Activated naive CD4-positive, alpha-beta T cell treated with anti-CD3 and anti-CD28 coated beads, Interleukin-2, amount 50 U/mL, for 72 hours (primary cell): ENCODE measurements around the gene C11orf91. TPM values are rescaled to one million over a fixed set of nuclear protein-coding genes. Genes with fewer than 3 reads are reported as not detected.
"Not testable (repeated sequence)": the region's sequence is repeated elsewhere in the genome, so short reads cannot be mapped to it uniquely, and the experiment has no call there.

Source experiments
- ATAC-seq, 2 donors: fragments of 150-1000 bp; cut with Tn5 transposase; 2 replicates each; pipeline ENCODE4 v1.10.0; 2021; ENCODE audit warnings: mild to moderate bottlenecking in 2 of 2, moderate library complexity in 2 of 2
- DNase-seq, 2 donors: peaks; one replicate each; pipeline ENCODE4 v3.0.0; 2021 to 2022; ENCODE audit warnings: low spot score in 2 of 2
- H3K27ac Mint-ChIP-seq, 2 donors: one replicate each; pipeline ENCODE4 v1.8.0; 2022; ENCODE audit warnings: mild to moderate bottlenecking in 2 of 2, mixed read lengths in 2 of 2
- H3K36me3 Mint-ChIP-seq, 2 donors: one replicate each; pipeline ENCODE4 v1.8.0; 2022; ENCODE audit warnings: mixed read lengths in 2 of 2
- H3K9me3 Mint-ChIP-seq, 2 donors: one replicate each; pipeline ENCODE4 v1.8.0; 2022; ENCODE audit warnings: mixed read lengths in 2 of 2
- total RNA-seq, 2 donors: library from RNA; stranded (reverse); gene quantifications; one replicate each; pipeline ENCODE4 v1.2.3, GENCODE V29; 2022

C11orf91 gene
- total RNA-seq, 2 donors from 2014 or later: not detected

- ATAC-seq (no peak), DNase-seq (no peak)
- no peak overlapping the region for H3K27ac Mint-ChIP-seq
- no peaks in the 10 kb centered on the region for H3K9me3 Mint-ChIP-seq
- no peaks in the 10 kb centered on the region for H3K36me3 Mint-ChIP-seq
These were observed 32.7 kb downstream of the C11orf91 start for GRCh38 chr11:33667819-33668467.

GRCh38 chr11:33665350-33666106 lies 35.1 kb downstream of the C11orf91 start:
- no peaks in the 10 kb centered on the region for H3K36me3 Mint-ChIP-seq
- no peak for ATAC-seq
- H3K9me3 Mint-ChIP-seq: no peaks in the 10 kb centered on the region
- DNase-seq: no peak
- no peak overlapping the region for H3K27ac Mint-ChIP-seq

- Mint-ChIP-seq H3K9me3 (no peaks in the 10 kb centered on the region), H3K36me3 (no peaks in the 10 kb centered on the region), H3K27ac (no peak overlapping the region)
- DNase-seq: no peak
- no peak for ATAC-seq
These were observed 35.8 kb downstream of the C11orf91 start for GRCh38 chr11:33664827-33665226.

GRCh38 chr11:33664166-33664565 lies 36.5 kb downstream of the C11orf91 start:
- H3K27ac Mint-ChIP-seq: no peak overlapping the region
- ATAC-seq (no peak), DNase-seq (no peak)
- no peaks in the 10 kb centered on the region for H3K9me3 Mint-ChIP-seq
- H3K36me3 Mint-ChIP-seq: no peaks in the 10 kb centered on the region

- H3K9me3 Mint-ChIP-seq: no peaks in the 10 kb centered on the region
- no peak overlapping the region for H3K27ac Mint-ChIP-seq
- no peaks in the 10 kb centered on the region for H3K36me3 Mint-ChIP-seq
- no peak for DNase-seq
- ATAC-seq: no peak
These were observed 37.5 kb downstream of the C11orf91 start for GRCh38 chr11:33663121-33663520.

GRCh38 chr11:33661526-33661925 lies 39.1 kb downstream of the C11orf91 start:
- H3K36me3 Mint-ChIP-seq, ATAC-seq, DNase-seq, H3K9me3 Mint-ChIP-seq, H3K27ac Mint-ChIP-seq: not testable (repeated sequence)

- Mint-ChIP-seq H3K36me3 (no peaks in the 10 kb centered on the region), H3K27ac (no peak overlapping the region), H3K9me3 (no peaks in the 10 kb centered on the region)
- no peak for DNase-seq
- no peak for ATAC-seq
These were observed 39.7 kb downstream of the C11orf91 start for GRCh38 chr11:33660962-33661361.

- Mint-ChIP-seq H3K36me3 (no peaks in the 10 kb centered on the region), H3K27ac (no peak overlapping the region), H3K9me3 (no peaks in the 10 kb centered on the region)
- DNase-seq: no peak
- ATAC-seq: no peak
These were observed 41.1 kb downstream of the C11orf91 start for GRCh38 chr11:33659370-33660139.

GRCh38 chr11:33658195-33658900 lies 42.3 kb downstream of the C11orf91 start:
- no peak overlapping the region for H3K27ac Mint-ChIP-seq
- ATAC-seq (no peak), DNase-seq (no peak)
- no peaks in the 10 kb centered on the region for H3K36me3 Mint-ChIP-seq
- H3K9me3 Mint-ChIP-seq: no peaks in the 10 kb centered on the region

- Mint-ChIP-seq H3K9me3 (no peaks in the 10 kb centered on the region), H3K36me3 (no peaks in the 10 kb centered on the region), H3K27ac (no peak overlapping the region)
- ATAC-seq: no peak
- no peak for DNase-seq
These were observed 42.9 kb downstream of the C11orf91 start for GRCh38 chr11:33657757-33658156.

- Mint-ChIP-seq H3K9me3 (no peaks in the 10 kb centered on the region), H3K36me3 (no peaks in the 10 kb centered on the region), H3K27ac (no peak overlapping the region)
- no peak for DNase-seq
- ATAC-seq: no peak
These were observed 43.9 kb downstream of the C11orf91 start for GRCh38 chr11:33656768-33657167.

GRCh38 chr11:33655842-33656600 lies 44.6 kb downstream of the C11orf91 start:
- Mint-ChIP-seq H3K36me3 (no peaks in the 10 kb centered on the region), H3K9me3 (no peaks in the 10 kb centered on the region), H3K27ac (no peak overlapping the region)
- no peak for ATAC-seq
- DNase-seq: no peak

GRCh38 chr11:33654594-33654993 lies 46.0 kb downstream of the C11orf91 start:
- Mint-ChIP-seq H3K36me3 (no peaks in the 10 kb centered on the region), H3K27ac (no peak overlapping the region), H3K9me3 (no peaks in the 10 kb centered on the region)
- ATAC-seq (no peak), DNase-seq (no peak)

GRCh38 chr11:33652930-33653329 lies 47.7 kb downstream of the C11orf91 start:
- Mint-ChIP-seq H3K9me3 (no peaks in the 10 kb centered on the region), H3K27ac (no peak overlapping the region), H3K36me3 (no peaks in the 10 kb centered on the region)
- DNase-seq: no peak
- no peak for ATAC-seq

GRCh38 chr11:33652431-33652830 lies 48.2 kb downstream of the C11orf91 start:
- no peak overlapping the region for H3K27ac Mint-ChIP-seq
- H3K36me3 Mint-ChIP-seq: no peaks in the 10 kb centered on the region
- DNase-seq: no peak
- H3K9me3 Mint-ChIP-seq: no peaks in the 10 kb centered on the region
- no peak for ATAC-seq

GRCh38 chr11:33651990-33652389 lies 48.6 kb downstream of the C11orf91 start:
- H3K36me3 Mint-ChIP-seq: no peaks in the 10 kb centered on the region
- DNase-seq (no peak), ATAC-seq (no peak)
- H3K27ac Mint-ChIP-seq: no peak overlapping the region
- H3K9me3 Mint-ChIP-seq: no peaks in the 10 kb centered on the region
